SU-DHL-6 (cell line): ENCODE results near the gene ADAMTS7.

Experiments
- EZH2phosphoT487 ChIP-seq: fragments of 200-600 bp; sonication (generic), shearing (Covaris generic); conservative IDR thresholded peaks from 2 replicates; pipeline ENCODE4 v1.6.1; 2018; ENCODE audit warnings: mild to moderate bottlenecking, antibody characterized with exemption, low read length, moderate library complexity, mixed read lengths
- TF ChIP-seq, protein P1 (sequence below): fragments of 200-600 bp; sonication (generic); IDR thresholded peaks from one replicate; pipeline ENCODE4 v1.5.1; 2017; ENCODE audit warnings: antibody characterized with exemption, mild to moderate bottlenecking, low read length, moderate library complexity; ENCODE audit not compliant: insufficient read depth, poor library complexity, severe bottlenecking

DNA sequence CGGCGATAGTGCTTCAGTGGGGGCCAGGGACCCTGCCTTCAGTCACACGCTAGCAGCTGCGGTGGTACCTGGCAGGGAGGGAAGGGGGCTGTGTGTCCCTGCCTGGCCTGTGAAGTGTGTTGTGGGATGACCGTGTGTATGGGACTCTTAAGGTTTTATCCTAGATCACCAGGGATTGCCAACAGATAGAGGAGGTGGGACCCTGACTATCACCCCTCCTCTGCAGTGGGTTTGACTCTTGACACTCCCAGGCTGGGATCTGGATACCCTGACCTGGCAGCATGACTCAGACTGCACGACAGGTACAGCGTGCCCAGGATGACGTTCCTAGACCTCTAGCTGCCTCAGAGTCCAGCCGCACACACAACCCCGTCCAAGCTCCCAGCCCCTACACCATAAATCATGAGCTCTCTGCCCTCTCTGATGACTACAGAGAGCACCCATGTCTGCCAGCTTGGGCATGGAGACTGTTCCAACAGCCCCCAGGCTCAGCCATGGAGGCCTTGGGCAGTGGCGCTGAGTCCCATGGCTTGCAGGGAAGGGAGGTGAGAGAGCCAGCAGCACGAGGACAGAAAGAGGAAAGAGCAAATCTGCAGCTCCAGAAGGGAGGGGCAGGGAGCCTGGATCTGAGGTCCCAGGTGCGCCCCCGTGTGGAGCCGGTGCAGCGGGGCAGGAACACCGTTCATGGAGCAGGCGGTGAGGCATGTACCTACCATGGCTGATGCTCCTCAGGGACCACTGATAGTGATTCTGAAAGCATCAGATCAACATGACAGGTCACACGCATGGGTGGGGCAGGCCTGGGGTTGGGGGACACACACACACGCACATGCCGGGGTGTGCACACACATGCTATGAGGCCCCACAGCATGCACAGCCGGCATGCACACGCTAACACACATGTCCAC, 71.0 kb downstream of the ADAMTS7 start:
- TF ChIP-seq, protein P1, sequence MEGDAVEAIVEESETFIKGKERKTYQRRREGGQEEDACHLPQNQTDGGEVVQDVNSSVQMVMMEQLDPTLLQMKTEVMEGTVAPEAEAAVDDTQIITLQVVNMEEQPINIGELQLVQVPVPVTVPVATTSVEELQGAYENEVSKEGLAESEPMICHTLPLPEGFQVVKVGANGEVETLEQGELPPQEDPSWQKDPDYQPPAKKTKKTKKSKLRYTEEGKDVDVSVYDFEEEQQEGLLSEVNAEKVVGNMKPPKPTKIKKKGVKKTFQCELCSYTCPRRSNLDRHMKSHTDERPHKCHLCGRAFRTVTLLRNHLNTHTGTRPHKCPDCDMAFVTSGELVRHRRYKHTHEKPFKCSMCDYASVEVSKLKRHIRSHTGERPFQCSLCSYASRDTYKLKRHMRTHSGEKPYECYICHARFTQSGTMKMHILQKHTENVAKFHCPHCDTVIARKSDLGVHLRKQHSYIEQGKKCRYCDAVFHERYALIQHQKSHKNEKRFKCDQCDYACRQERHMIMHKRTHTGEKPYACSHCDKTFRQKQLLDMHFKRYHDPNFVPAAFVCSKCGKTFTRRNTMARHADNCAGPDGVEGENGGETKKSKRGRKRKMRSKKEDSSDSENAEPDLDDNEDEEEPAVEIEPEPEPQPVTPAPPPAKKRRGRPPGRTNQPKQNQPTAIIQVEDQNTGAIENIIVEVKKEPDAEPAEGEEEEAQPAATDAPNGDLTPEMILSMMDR, result peak; percentile 62
- TF ChIP-seq EZH2phosphoT487, result no peak
